Measurements from ENCODE around the gene KIAA1958.
"Not testable (repeated sequence)": the region's sequence is repeated elsewhere in the genome, so short reads cannot be mapped to it uniquely, and the experiment has no call there.

The KIAA1958 gene

GRCh38 chr9:112556497-112557442 is 70.1 kb downstream of the KIAA1958 start:
- no peak for DNase-seq

GRCh38 chr9:112558476-112558875 is 71.8 kb downstream of the KIAA1958 start:
- no peak for DNase-seq

GRCh38 chr9:112558978-112559377 is 72.4 kb downstream of the KIAA1958 start:
- no peak for DNase-seq

- no peak for DNase-seq
Observed at GRCh38 chr9:112559629-112560413, 73.2 kb downstream of the KIAA1958 start.

GRCh38 chr9:112562235-112562958 is 75.8 kb downstream of the KIAA1958 start:
- no peak for DNase-seq

GRCh38 chr9:112569186-112569585 is 82.6 kb downstream of the KIAA1958 start:
- no peak for DNase-seq

GRCh38 chr9:112570671-112571167 is 84.1 kb downstream of the KIAA1958 start:
- no peak for DNase-seq

GRCh38 chr9:112571624-112572355 is 85.2 kb downstream of the KIAA1958 start:
- DNase-seq, result no peak

GRCh38 chr9:112572416-112572815 is 85.8 kb downstream of the KIAA1958 start:
- DNase-seq, result no peak

- no peak for DNase-seq
Observed at GRCh38 chr9:112574008-112574407, 87.4 kb downstream of the KIAA1958 start.

- DNase-seq, result no peak
Observed at GRCh38 chr9:112575107-112575506, 88.5 kb downstream of the KIAA1958 start.

GRCh38 chr9:112581469-112582176 is 95.0 kb downstream of the KIAA1958 start:
- no peak for DNase-seq

- DNase-seq, result no peak
Observed at GRCh38 chr9:112582371-112583262, 96.0 kb downstream of the KIAA1958 start.

GRCh38 chr9:112586599-112587155 is 100.0 kb downstream of the KIAA1958 start:
- DNase-seq, result no peak

- DNase-seq, result not testable (repeated sequence)
Observed at GRCh38 chr9:112591875-112592274, 105.2 kb downstream of the KIAA1958 start.

- DNase-seq, result no peak
Observed at GRCh38 chr9:112599732-112600131, 113.1 kb downstream of the KIAA1958 start.

GRCh38 chr9:112601636-112602035 is 115.0 kb downstream of the KIAA1958 start:
- no peak for DNase-seq

GRCh38 chr9:112604790-112605189 is 118.2 kb downstream of the KIAA1958 start:
- no peak for DNase-seq

- no peak for DNase-seq
Observed at GRCh38 chr9:112605518-112605917, 118.9 kb downstream of the KIAA1958 start.

All from right forelimb (tissue), 1 donor.